Parathyroid adenoma (tissue), 2 donors: ENCODE results near the gene SRGAP2C.
"Not testable (repeated sequence)": the region's sequence is repeated elsewhere in the genome, so short reads cannot be mapped to it uniquely, and the experiment has no call there.

Experiments used
- H2AFZ ChIP-seq: fragments of 300-600 bp; sonication (generic); one replicate; pipeline ENCODE4 v1.7.0; 2017; ENCODE audit warnings: antibody characterized with exemption, mild to moderate bottlenecking
- H3K27ac ChIP-seq: fragments of 300-600 bp; sonication (generic); one replicate; pipeline ENCODE4 v1.7.0; 2017
- H3K27me3 ChIP-seq: fragments of 300-600 bp; sonication (generic); one replicate; pipeline ENCODE4 v1.7.0; 2017; ENCODE audit warnings: low read length; ENCODE audit not compliant: control insufficient read depth, insufficient read depth
- H3K36me3 ChIP-seq: fragments of 300-600 bp; sonication (generic); one replicate; pipeline ENCODE4 v1.7.0; 2017; ENCODE audit warnings: low read length; ENCODE audit not compliant: control insufficient read depth, insufficient read depth
- H3K4me1 ChIP-seq: fragments of 300-600 bp; sonication (generic); one replicate; pipeline ENCODE4 v1.7.0; 2017; ENCODE audit warnings: control low read depth
- H3K4me2 ChIP-seq: fragments of 300-600 bp; sonication (generic); one replicate; pipeline ENCODE4 v1.7.0; 2017; ENCODE audit warnings: low read length
- H3K4me3 ChIP-seq: fragments of 300-600 bp; sonication (generic); one replicate; pipeline ENCODE4 v1.7.0; 2017; ENCODE audit warnings: low read depth, low read length
- H3K79me2 ChIP-seq: fragments of 300-600 bp; sonication (generic); one replicate; pipeline ENCODE4 v1.7.0; 2017; ENCODE audit warnings: control low read depth
- H3K9ac ChIP-seq: fragments of 300-600 bp; sonication (generic); one replicate; pipeline ENCODE4 v1.7.0; 2017; ENCODE audit warnings: mild to moderate bottlenecking
- H3K9me3 ChIP-seq: fragments of 300-600 bp; sonication (generic); one replicate; pipeline ENCODE4 v1.7.0; 2017; ENCODE audit warnings: low read length; ENCODE audit not compliant: control insufficient read depth
- donor health status: primary hyperparathyroidism.

Gene SRGAP2C

GRCh38 chr1:121230636-121231035, 45.9 kb downstream of the SRGAP2C start:
- H2AFZ ChIP-seq, H3K9me3 ChIP-seq, H3K36me3 ChIP-seq, H3K27me3 ChIP-seq, H3K27ac ChIP-seq, H3K4me3 ChIP-seq, H3K9ac ChIP-seq, H3K4me2 ChIP-seq, H3K4me1 ChIP-seq, H3K79me2 ChIP-seq: not testable (repeated sequence)

- H3K36me3 ChIP-seq, H3K4me3 ChIP-seq, H3K79me2 ChIP-seq, H3K9me3 ChIP-seq, H3K27ac ChIP-seq, H3K4me1 ChIP-seq, H3K4me2 ChIP-seq, H3K9ac ChIP-seq, H2AFZ ChIP-seq, H3K27me3 ChIP-seq: not testable (repeated sequence)
Measured at GRCh38 chr1:121232445-121233125, 47.8 kb downstream of the SRGAP2C start.

GRCh38 chr1:121234090-121234759, 49.5 kb downstream of the SRGAP2C start:
- not testable (repeated sequence) for H3K9me3 ChIP-seq, H3K79me2 ChIP-seq, H3K27me3 ChIP-seq, H3K36me3 ChIP-seq, H3K4me1 ChIP-seq, H3K9ac ChIP-seq, H3K4me2 ChIP-seq, H3K4me3 ChIP-seq, H2AFZ ChIP-seq, H3K27ac ChIP-seq

- not testable (repeated sequence) for H3K4me3 ChIP-seq, H3K9me3 ChIP-seq, H3K36me3 ChIP-seq, H3K4me2 ChIP-seq, H3K27me3 ChIP-seq, H3K27ac ChIP-seq, H3K4me1 ChIP-seq, H3K79me2 ChIP-seq, H3K9ac ChIP-seq, H2AFZ ChIP-seq
Measured at GRCh38 chr1:121238384-121238783, 53.6 kb downstream of the SRGAP2C start.

- not testable (repeated sequence) for H2AFZ ChIP-seq, H3K36me3 ChIP-seq, H3K4me1 ChIP-seq
Measured at GRCh38 chr1:121243913-121244312, 59.1 kb downstream of the SRGAP2C start.

GRCh38 chr1:121246399-121246798, 61.6 kb downstream of the SRGAP2C start:
- not testable (repeated sequence) for H3K27me3 ChIP-seq, H3K27ac ChIP-seq, H3K4me1 ChIP-seq, H3K79me2 ChIP-seq, H3K4me3 ChIP-seq, H3K9ac ChIP-seq, H2AFZ ChIP-seq, H3K36me3 ChIP-seq, H3K4me2 ChIP-seq, H3K9me3 ChIP-seq

More at GRCh38 chr1:121243913-121244312, 59.1 kb downstream of the SRGAP2C start:
- not testable (repeated sequence) for H3K9me3 ChIP-seq, H3K9ac ChIP-seq, H3K4me2 ChIP-seq, H3K4me3 ChIP-seq, H3K79me2 ChIP-seq, H3K27ac ChIP-seq, H3K27me3 ChIP-seq

GRCh38 chr1:121252656-121253055, 67.9 kb downstream of the SRGAP2C start:
- H3K9ac ChIP-seq, H3K4me3 ChIP-seq, H3K4me2 ChIP-seq: not testable (repeated sequence)

GRCh38 chr1:121254618-121255017, 69.8 kb downstream of the SRGAP2C start:
- not testable (repeated sequence) for H2AFZ ChIP-seq, H3K9me3 ChIP-seq, H3K27me3 ChIP-seq, H3K27ac ChIP-seq, H3K9ac ChIP-seq, H3K4me2 ChIP-seq, H3K4me1 ChIP-seq, H3K4me3 ChIP-seq, H3K36me3 ChIP-seq, H3K79me2 ChIP-seq

More at GRCh38 chr1:121252656-121253055, 67.9 kb downstream of the SRGAP2C start:
- not testable (repeated sequence) for H3K27me3 ChIP-seq, H2AFZ ChIP-seq, H3K4me1 ChIP-seq, H3K9me3 ChIP-seq, H3K36me3 ChIP-seq, H3K27ac ChIP-seq, H3K79me2 ChIP-seq

- not testable (repeated sequence) for H3K4me1 ChIP-seq, H3K36me3 ChIP-seq, H3K4me3 ChIP-seq, H3K4me2 ChIP-seq, H3K9me3 ChIP-seq, H2AFZ ChIP-seq, H3K27me3 ChIP-seq, H3K27ac ChIP-seq, H3K79me2 ChIP-seq, H3K9ac ChIP-seq
Measured at GRCh38 chr1:121257632-121258031, 72.9 kb downstream of the SRGAP2C start.

- not testable (repeated sequence) for H3K4me1 ChIP-seq, H3K9me3 ChIP-seq, H3K79me2 ChIP-seq, H2AFZ ChIP-seq, H3K4me3 ChIP-seq, H3K27me3 ChIP-seq, H3K9ac ChIP-seq, H3K27ac ChIP-seq, H3K4me2 ChIP-seq, H3K36me3 ChIP-seq
Measured at GRCh38 chr1:121258134-121258533, 73.4 kb downstream of the SRGAP2C start.

- not testable (repeated sequence) for H3K27me3 ChIP-seq, H2AFZ ChIP-seq, H3K27ac ChIP-seq, H3K4me1 ChIP-seq, H3K4me2 ChIP-seq, H3K9me3 ChIP-seq, H3K79me2 ChIP-seq, H3K9ac ChIP-seq, H3K36me3 ChIP-seq, H3K4me3 ChIP-seq
Measured at GRCh38 chr1:121260205-121260604, 75.4 kb downstream of the SRGAP2C start.
